Left lung (tissue), 10 donors: Measurements from ENCODE around the gene TMCC2. TPM values are rescaled to one million over a fixed set of nuclear protein-coding genes. Genes with fewer than 3 reads are reported as not detected.

Source experiments
- ATAC-seq: fragments of 200-7000 bp; cut with Tn5 transposase; one replicate; pipeline ENCODE4 v1.9.1; 2020; ENCODE audit warnings: moderate library complexity
- DNase-seq, 4 donors: peaks; one replicate each; pipeline ENCODE4 v3.0.0-alpha.2; 2013 to 2020
- H3K27ac ChIP-seq, 2 donors: fragments of 200-600 bp; sonication (generic) in 1 of 2; one replicate each; pipeline versions ENCODE4 v1.5.0 to v1.8.0; 2020 to 2021
- H3K27me3 ChIP-seq, 2 donors: fragments of 200-600 bp; sonication (generic) in 1 of 2; one replicate each; pipeline versions ENCODE4 v1.5.0 to v1.8.0; 2020 to 2021
- H3K36me3 ChIP-seq, 2 donors: fragments of 200-600 bp; sonication (generic) in 1 of 2; one replicate each; pipeline versions ENCODE4 v1.5.0 to v1.8.0; 2020 to 2021
- H3K4me1 ChIP-seq, 2 donors: fragments of 200-600 bp; one replicate each; pipeline ENCODE4 v1.8.0; 2021
- H3K4me3 ChIP-seq, 2 donors: fragments of 200-600 bp; sonication (generic) in 1 of 2; one replicate each; pipeline versions ENCODE4 v1.5.0 to v1.8.0; 2020 to 2021; ENCODE audit warnings: mild to moderate bottlenecking in 1 of 2
- H3K9me3 ChIP-seq, 2 donors: fragments of 200-600 bp; sonication (generic) in 1 of 2; one replicate each; pipeline versions ENCODE4 v1.5.0 to v1.8.0; 2020 to 2021
- CTCF ChIP-seq, 2 donors: fragments of 200-600 bp; sonication (generic) in 1 of 2; IDR thresholded peaks; one replicate each; pipeline versions ENCODE4 v1.5.0 to v1.8.0; 2021; ENCODE audit warnings: antibody characterized with exemption in 2 of 2
- intact Hi-C, 2 donors: fragments of 100-400 bp; cut with DNase I; formaldehyde crosslinking; loops; one replicate each; pipeline versions ENCODE4 v1.11.2 to v1.14.2; 2022
- polyA plus RNA-seq, 6 donors: library from polyadenylated mRNA; unstranded; fragments of 120-200 nt; gene quantifications; one replicate each; pipeline ENCODE4 v1.2.1, GENCODE V29; 2013; ENCODE audit not compliant: insufficient read length in 6 of 6
- total RNA-seq, 2 donors: library from RNA; stranded (reverse); fragmentation: NEBNext Ultra II Directional; extraction: Animal tissue kit (Norgen Biotek cat#: 25700); gene quantifications; one replicate each; pipeline ENCODE4 v1.2.1, GENCODE V29; 2021
- donor health status: DM: no; HTN: yes; CAD: no.
- donor health status: DM: no; HTN: no; CAD: no.

TMCC2 gene
- total and polyA plus RNA-seq, 8 donors: 3.4 to 17.2 (median 11.0) TPM

- Histone ChIP-seq H3K27me3 (no peaks in the 10 kb centered on the region), H3K9me3 (no peaks in the 10 kb centered on the region), H3K27ac (peak overlapping the region; percentile 77 to 94), H3K36me3 (no peaks in the 10 kb centered on the region), H3K4me3 (no peak overlapping the region), H3K4me1 (peaks cover 32 to 85% of the 10 kb centered on the region in 2 donors)
- DNase-seq: peak in 3 of 4 donors; percentile 87 to 94 (median 88)
- ATAC-seq: peak; percentile 37
- intact Hi-C loops: no loop called here
- TF ChIP-seq CTCF (IDR thresholded peaks at IDR 0.05): no peak
These were observed 89.7 kb downstream of the TMCC2 start for GRCh38 chr1:205317311-205317917.

DNA sequence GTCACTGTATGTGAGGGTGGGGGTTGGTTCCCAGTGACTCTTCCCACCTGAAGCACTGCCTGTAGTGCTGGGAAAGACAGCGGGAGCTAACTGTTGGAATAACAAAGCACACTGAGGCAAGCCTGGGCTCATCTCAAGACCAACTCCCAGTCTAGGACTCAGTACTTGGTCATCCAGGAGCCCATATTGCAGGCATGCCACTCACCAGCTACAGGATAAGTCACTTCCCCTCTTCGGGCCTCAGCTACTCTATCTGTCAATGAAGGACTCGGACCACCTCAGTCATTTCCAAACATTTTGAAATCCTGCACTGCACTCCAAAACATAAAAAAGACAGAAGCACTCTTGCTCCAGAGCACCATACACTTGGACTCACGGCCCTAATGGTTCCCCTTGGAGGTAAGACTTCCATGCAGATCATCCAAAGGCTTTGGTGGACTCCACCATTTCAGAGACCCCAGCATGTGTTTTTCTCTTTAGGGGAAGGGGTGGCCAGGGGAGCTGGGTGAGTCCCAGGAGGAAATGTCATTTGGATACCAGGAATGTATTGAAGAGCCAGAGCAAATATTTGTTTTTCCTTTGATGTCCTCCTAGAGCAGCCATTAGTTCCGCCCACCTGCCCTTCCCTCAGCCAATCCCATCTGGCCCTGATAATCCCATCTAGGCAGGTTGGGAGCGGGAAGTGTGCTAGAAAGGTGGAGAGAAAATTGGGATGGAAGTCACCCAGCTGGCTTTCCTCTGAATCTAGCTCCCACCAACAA is 90.7 kb downstream of the TMCC2 start:
- peaks cover 29 to 75% of the 10 kb centered on the region in 2 donors for H3K4me1 ChIP-seq
- TF ChIP-seq CTCF (IDR thresholded peaks at IDR 0.05): no peak
- H3K27ac ChIP-seq: peak overlapping the region; percentile 77 to 94
- H3K27me3 ChIP-seq: no peaks in the 10 kb centered on the region
- intact Hi-C loops: no loop called here
- H3K36me3 ChIP-seq: no peaks in the 10 kb centered on the region
- H3K4me3 ChIP-seq: peak overlapping the region in 1 of 2 donors; percentile 92
- ATAC-seq (peak; percentile 21), DNase-seq (peak in 1 of 4 donors; percentile 52)
- H3K9me3 ChIP-seq: no peaks in the 10 kb centered on the region

GRCh38 chr1:205319081-205320018 is 91.6 kb downstream of the TMCC2 start:
- intact Hi-C loops: loop anchor here in 1 of 2 donors (5.0 kb wide), 1 partner anchor 47 kb away; no protein-coding TSS in a partner anchor
- Histone ChIP-seq H3K4me1 (peaks cover 20 to 66% of the 10 kb centered on the region in 2 donors), H3K4me3 (peak overlapping the region; percentile 11 to 92), H3K27ac (peak overlapping the region; percentile 77 to 94), H3K27me3 (no peaks in the 10 kb centered on the region), H3K36me3 (no peaks in the 10 kb centered on the region), H3K9me3 (no peaks in the 10 kb centered on the region)
- no peak for TF ChIP-seq CTCF (IDR thresholded peaks at IDR 0.05)
- ATAC-seq (peak; percentile 40), DNase-seq (peak in 2 of 4 donors; percentile 74 to 86)

DNA sequence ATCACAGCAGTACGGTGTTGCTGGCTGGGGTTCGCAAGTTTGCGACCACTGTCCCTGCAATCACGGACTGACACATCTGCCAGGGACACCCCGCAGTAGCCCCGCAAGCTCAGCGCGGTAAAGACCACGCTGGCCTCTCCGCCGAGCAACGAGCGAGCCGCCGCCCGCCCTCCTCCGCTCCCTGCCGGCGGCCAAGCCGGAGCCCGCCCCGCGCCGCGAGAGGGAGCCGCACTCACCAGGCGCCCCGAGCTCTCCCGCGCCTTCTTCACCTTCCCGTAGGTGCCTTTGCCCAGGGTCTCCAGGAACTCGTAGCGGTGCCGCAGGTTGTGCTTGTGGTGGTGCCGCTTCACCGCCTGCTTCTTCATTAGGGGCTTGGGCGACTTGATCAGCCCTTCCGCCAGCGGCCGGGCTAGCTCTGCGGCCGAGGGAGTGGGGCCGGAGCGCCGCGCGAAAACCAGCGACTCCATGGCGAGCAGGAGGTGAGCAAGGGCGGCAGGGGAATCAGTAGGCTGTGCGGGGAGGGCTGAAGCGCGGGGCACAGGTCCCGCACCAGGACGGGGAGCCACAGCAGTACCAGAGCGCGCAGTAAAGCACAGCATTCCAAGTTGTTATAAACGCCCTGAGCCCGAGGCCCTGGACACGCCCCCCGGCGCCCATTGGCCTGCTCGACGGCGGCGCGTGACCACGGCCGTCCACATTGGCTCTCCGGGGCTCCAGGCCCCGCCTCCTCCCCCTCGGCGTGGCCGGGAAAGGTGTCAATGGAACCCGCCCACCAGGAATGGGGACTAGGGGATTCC is 93.6 kb downstream of the TMCC2 start, which contains the start of gene NUAK2:
TSS of gene NUAK2 (minus strand) at position 584 of the 797 bp plus-strand sequence. CDS start at position 467, 117 bp downstream.
- ATAC-seq (peak; percentile 83), DNase-seq (peak; percentile 80 to 98 (median 94))
- Histone ChIP-seq H3K27ac (peak within 1 kb of the TSS; percentile 82 to 94), H3K9me3 (no peaks in the 10 kb centered on the region), H3K4me3 (peak within 1 kb of the TSS; percentile 81 to 92), H3K4me1 (peaks cover 11 to 57% of the 10 kb centered on the region in 2 donors), H3K36me3 (no peaks in the 10 kb centered on the region), H3K27me3 (no peaks in the 10 kb centered on the region)
- TF ChIP-seq CTCF (IDR thresholded peaks at IDR 0.05): peak in 1 of 2 donors; percentile 9
- intact Hi-C loops: loop anchor here in 1 of 2 donors (5.0 kb wide), 1 partner anchor 49 kb away; no protein-coding TSS in a partner anchor
